HPDE6-E6E7 (cell line): ENCODE data around the gene PRDM16.

Experiments used
- DNase-seq: peaks from one replicate; pipeline ENCODE4 v3.0.0; 2011; ENCODE audit warnings: missing footprints; ENCODE audit errors: extremely low spot score

The PRDM16 gene

GRCh38 chr1:3068564-3069431, at the start of gene PRDM16:
PRDM16 (plus strand) TSS chr1:3069203; CDS start chr1:3069260, 57 bp downstream.
- DNase-seq: no peak

DNA sequence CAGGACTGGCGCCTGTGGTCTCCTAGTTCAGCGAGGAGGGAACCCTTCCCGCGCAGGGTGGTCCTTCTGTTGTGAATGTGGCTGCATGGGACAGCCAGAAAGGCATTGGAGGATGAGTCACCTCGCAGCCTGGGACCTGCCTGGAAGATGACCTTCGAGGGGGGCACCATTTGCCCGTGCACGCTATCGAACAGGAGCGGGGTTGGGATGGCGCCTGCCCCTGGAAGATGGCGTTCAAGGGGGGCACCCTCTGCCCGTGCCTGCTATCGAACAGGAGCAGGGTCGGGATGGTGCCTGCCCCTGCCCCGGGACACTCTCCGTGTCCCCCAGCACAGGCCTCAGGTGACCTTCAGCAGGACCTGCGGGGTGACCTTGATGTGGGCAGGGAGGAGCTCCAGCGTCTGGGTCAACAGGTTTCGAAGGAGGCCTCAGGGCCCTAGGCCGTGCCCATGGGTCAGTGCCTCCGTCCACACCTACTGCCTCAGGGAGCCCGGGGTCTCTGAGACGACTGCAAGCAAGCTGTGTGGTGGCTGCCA, 49.4 kb upstream of the PRDM16 start:
- DNase-seq: no peak

- no peak for DNase-seq
Observed at GRCh38 chr1:3020263-3020909, 48.6 kb upstream of the PRDM16 start.

- DNase-seq: no peak
Observed at GRCh38 chr1:3021233-3021671, 47.8 kb upstream of the PRDM16 start, which contains the start of gene ACTRT2. ACTRT2 (plus strand) TSS chr1:3021467; CDS start chr1:3021687, 220 bp downstream.

- no peak for DNase-seq
Observed at GRCh38 chr1:3021801-3022401, 47.1 kb upstream of the PRDM16 start.

- no peak for DNase-seq
Observed at GRCh38 chr1:3022511-3022973, 46.5 kb upstream of the PRDM16 start.

GRCh38 chr1:3022976-3023375, 46.0 kb upstream of the PRDM16 start:
- no peak for DNase-seq

- DNase-seq: no peak
Observed at GRCh38 chr1:3024019-3024418, 45.0 kb upstream of the PRDM16 start.

- DNase-seq: no peak
Observed at GRCh38 chr1:3024588-3024987, 44.4 kb upstream of the PRDM16 start.

DNA sequence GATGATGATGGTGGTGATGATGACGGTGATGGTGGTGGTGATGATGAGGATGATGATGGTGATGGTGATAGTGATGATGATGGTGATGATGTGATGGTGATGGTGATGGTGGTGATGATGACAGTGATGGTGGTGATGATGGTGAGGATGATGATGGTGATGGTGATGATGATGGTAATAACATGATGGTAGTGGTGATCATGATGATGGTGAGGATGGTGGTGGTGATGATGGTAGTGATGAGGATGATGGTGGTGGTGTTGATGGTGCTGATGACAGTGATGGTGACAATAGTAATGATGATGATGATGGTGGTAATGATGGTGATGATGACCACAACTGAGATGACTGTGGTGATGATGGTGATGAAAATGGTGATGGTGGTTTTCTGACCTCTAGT, 42.9 kb upstream of the PRDM16 start:
- no peak for DNase-seq

DNA sequence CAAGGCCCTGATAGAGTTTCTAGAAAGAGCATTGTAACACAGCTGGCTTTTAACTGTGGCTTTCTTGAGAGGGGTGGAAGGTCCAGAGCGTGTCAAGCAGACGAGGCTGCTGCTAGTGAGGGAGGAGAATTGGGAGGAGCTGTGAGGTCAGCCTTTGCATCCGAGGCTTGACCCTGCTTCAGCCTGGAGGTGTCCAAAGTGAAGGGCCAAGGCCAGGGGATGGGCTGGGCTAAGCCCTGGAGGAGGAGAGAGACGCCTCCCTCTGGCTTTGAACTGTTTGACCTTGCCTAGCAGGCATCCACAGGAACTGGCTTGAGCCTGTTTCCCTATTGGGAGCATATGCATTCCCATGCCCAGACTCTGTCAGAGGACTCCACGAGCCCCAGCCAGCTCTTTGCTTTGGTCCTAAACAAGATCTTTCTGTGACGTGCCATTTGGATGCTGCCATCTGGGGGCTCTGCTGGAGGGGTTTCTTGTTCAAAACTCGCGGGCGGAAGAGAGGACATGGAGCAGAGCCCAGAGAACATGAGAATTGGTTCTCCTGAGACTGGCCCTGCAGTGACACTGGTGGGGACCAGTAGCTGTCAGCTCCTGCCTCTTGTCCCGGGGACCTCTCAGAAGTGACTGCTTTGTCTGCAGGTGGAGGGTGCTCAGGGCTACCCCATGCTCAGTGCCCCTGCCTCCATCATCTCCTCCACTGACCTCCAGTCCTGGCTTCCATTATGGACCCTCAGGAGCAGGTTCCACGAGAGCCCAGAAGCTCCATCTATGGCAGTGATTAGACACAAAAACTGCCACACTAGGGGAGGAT, 42.2 kb upstream of the PRDM16 start:
- no peak for DNase-seq

DNA sequence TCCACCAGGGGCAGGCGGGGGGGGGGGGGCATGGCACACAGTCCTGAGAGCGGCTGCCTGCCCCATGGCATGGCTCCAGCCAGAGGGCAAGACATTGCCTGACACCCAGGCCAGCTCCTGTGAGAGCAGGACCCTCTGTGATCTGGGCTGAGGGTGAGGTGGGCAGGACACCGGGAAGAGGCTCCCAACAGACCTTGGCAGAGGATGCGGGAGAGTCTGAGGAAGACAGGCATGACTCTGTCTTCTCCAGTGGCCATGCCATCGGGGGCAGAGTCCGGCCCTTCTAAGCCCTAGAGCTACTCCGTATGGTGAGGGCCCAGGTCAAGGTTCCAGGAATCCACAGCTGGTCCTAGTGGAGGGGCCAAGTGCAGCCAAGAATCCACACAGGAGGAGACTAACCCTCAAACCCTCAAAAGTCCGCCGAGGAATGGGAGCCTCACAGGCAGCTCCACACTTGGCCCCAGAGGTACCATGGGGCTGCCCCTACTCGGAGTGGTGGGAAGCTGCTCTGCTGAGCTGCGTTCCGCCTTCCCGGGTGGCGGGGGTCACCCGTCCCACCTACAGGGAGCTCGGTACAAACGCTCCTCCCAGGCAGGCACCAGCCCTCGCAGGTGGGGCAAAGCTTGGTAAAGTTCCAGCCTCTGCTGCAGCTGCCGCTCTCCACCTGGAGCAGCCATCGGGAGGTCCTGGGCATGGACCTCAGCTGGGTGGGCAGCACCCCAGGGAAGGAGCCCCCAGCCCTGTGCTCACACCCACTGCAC, 41.2 kb upstream of the PRDM16 start:
- DNase-seq: no peak

GRCh38 chr1:3028531-3029282, 40.3 kb upstream of the PRDM16 start:
- no peak for DNase-seq

GRCh38 chr1:3029481-3029961, 39.5 kb upstream of the PRDM16 start:
- no peak for DNase-seq

GRCh38 chr1:3029991-3030662, 38.9 kb upstream of the PRDM16 start:
- DNase-seq: no peak

DNA sequence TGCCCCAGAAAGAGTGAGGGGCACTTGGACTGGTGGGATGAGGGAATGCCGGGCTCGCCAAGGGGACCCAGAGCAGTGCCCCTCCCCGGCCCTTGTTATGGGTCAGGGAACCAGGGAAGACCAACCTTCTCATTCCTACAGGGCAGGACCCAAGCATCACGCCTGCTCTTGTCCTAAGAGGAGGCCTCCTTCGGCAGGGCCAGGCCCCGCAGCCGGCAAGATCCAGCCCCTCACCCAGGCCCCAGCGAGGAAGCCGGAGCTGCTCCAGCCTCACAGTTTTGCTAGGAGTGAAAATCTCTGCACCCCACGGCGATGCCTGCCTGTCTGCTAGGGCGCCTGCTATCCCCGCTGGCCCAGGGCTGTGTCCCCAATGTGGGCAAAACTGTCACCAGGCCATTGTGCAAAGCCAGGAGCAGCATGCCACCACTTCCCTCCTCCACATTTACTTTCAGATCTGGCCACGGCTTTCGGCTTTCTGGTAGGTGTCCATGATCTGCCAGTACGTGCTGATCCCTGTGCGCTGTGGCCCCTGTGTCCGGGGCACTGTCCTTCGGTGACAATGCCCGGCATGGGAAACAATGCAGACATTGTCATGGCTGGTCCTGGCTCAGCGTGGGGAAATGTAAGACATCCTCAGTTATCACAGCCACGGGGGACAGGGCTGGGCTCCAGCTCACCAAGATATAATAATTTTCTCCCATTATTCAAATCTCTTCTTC, 38.2 kb upstream of the PRDM16 start:
- no peak for DNase-seq

DNA sequence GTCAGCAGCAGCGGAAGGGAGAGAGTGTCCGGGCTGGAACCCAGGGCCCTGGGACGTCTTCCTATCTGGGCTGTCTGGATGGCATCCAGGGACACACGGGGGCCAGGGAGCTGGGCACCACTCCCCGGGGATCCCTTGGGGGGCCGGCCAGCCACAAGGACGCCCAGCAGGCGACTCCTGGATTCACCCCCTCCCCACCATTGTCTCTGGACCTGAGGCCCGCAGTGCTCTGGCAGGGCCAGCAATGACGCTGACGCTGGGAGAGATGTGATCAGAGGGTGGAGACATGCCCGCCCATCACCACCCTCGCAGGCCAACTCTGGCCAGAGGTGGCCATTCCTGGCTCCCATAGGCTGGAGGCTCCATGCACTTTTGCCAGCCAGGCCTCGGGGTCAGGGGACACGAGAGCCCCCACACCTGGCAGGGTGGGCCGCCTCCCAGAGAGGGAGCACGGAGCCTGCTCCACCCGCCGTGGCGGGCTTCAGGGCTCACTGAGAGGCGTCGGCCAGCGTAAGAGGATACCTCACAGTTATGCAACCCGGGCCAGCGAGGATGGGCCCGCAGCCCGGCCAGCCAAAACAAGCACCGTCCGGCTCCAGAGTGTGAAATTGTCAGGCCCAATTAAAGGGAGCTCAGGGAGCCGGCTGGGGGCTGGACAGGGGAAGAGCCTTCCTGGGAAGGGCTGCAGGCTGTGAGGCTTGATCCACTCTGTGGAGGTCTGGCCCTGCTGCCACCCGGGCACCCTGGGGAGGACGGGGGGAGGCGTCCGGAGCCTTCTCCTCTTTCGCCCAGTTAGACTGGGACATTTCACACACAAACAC, 37.4 kb upstream of the PRDM16 start:
- no peak for DNase-seq
